NT2/D1 (cell line): ENCODE measurements around the gene PDE6B.
A peak's percentile ranks its signal among the peaks of the same experiment; 100 is the strongest.

Source experiments
- DNase-seq: peaks from one replicate; pipeline ENCODE4 v3.0.0-alpha.2; 2011; ENCODE audit warnings: low read depth, low spot score
- H3K27me3 ChIP-seq: 2 replicates; pipeline ENCODE4 v1.6.0; 2011; ENCODE audit warnings: mild to moderate bottlenecking; ENCODE audit not compliant: insufficient read length, insufficient read depth
- H3K36me3 ChIP-seq: 2 replicates; pipeline ENCODE4 v1.6.1; 2011; ENCODE audit warnings: mild to moderate bottlenecking, low read length, mixed read lengths; ENCODE audit not compliant: insufficient read depth, insufficient read length
- H3K4me1 ChIP-seq: 2 replicates; pipeline ENCODE4 v1.5.1; 2011; ENCODE audit not compliant: insufficient read depth, insufficient read length
- H3K4me3 ChIP-seq: 2 replicates; pipeline ENCODE4 v1.5.1; 2011; ENCODE audit warnings: low read depth; ENCODE audit not compliant: insufficient read length
- H3K9ac ChIP-seq: 2 replicates; pipeline ENCODE4 v1.6.0; 2011; ENCODE audit warnings: low read depth; ENCODE audit not compliant: insufficient read length
- H3K9me3 ChIP-seq: 2 replicates; pipeline ENCODE4 v1.5.1; 2011; ENCODE audit warnings: mild to moderate bottlenecking, low read length; ENCODE audit not compliant: insufficient read depth
- SUZ12 ChIP-seq: IDR thresholded peaks from 2 replicates; pipeline ENCODE4 v1.6.1; 2011; ENCODE audit not compliant: insufficient read length, insufficient read depth; ENCODE audit errors: extremely low read depth
- YY1 ChIP-seq: IDR thresholded peaks from 2 replicates; pipeline ENCODE4 v1.6.1; 2011; ENCODE audit not compliant: insufficient read length, insufficient read depth
- ZNF274 ChIP-seq: IDR thresholded peaks from 2 replicates; pipeline ENCODE4 v1.6.1; 2011; ENCODE audit warnings: mild to moderate bottlenecking, low read depth, low read length

PDE6B gene

GRCh38 chr4:710116-710515, 84.7 kb downstream of the PDE6B start:
- H3K27me3 ChIP-seq = peaks cover 2% of the 10 kb centered on the region
- peaks cover 48% of the 10 kb centered on the region for H3K36me3 ChIP-seq
- no peak for DNase-seq
- no peak overlapping the region for H3K9ac ChIP-seq
- H3K4me3 ChIP-seq = no peak overlapping the region
- TF ChIP-seq YY1 (no peak), SUZ12 (no peak), ZNF274 (no peak)
- no peaks in the 10 kb centered on the region for H3K9me3 ChIP-seq
- peaks cover 8% of the 10 kb centered on the region for H3K4me1 ChIP-seq

GRCh38 chr4:710916-711315, 85.5 kb downstream of the PDE6B start:
- H3K27me3 ChIP-seq = no peaks in the 10 kb centered on the region
- peaks cover 8% of the 10 kb centered on the region for H3K4me1 ChIP-seq
- no peak overlapping the region for H3K9ac ChIP-seq
- TF ChIP-seq YY1 = no peak
- no peak for TF ChIP-seq ZNF274
- TF ChIP-seq SUZ12 = no peak
- DNase-seq = no peak
- H3K4me3 ChIP-seq = no peak overlapping the region
- peaks cover 48% of the 10 kb centered on the region for H3K36me3 ChIP-seq
- no peaks in the 10 kb centered on the region for H3K9me3 ChIP-seq

GRCh38 chr4:712093-712492, 86.7 kb downstream of the PDE6B start:
- peaks cover 48% of the 10 kb centered on the region for H3K36me3 ChIP-seq
- no peak overlapping the region for H3K4me3 ChIP-seq
- H3K4me1 ChIP-seq = peaks cover 5% of the 10 kb centered on the region
- no peaks in the 10 kb centered on the region for H3K27me3 ChIP-seq
- no peak for TF ChIP-seq ZNF274
- no peak for TF ChIP-seq YY1
- no peak for TF ChIP-seq SUZ12
- no peak for DNase-seq
- H3K9ac ChIP-seq = no peak overlapping the region
- H3K9me3 ChIP-seq = no peaks in the 10 kb centered on the region

GRCh38 chr4:712916-713632, 87.7 kb downstream of the PDE6B start:
- H3K4me1 ChIP-seq = peaks cover 7% of the 10 kb centered on the region
- no peak for DNase-seq
- H3K9ac ChIP-seq = peak overlapping the region; percentile 1
- H3K4me3 ChIP-seq = no peak overlapping the region
- no peaks in the 10 kb centered on the region for H3K27me3 ChIP-seq
- H3K9me3 ChIP-seq = no peaks in the 10 kb centered on the region
- peaks cover 46% of the 10 kb centered on the region for H3K36me3 ChIP-seq
- TF ChIP-seq YY1 = no peak

- DNase-seq = no peak
- no peaks in the 10 kb centered on the region for H3K9me3 ChIP-seq
- no peak overlapping the region for H3K9ac ChIP-seq
- H3K4me3 ChIP-seq = no peak overlapping the region
- H3K36me3 ChIP-seq = peaks cover 41% of the 10 kb centered on the region
- no peaks in the 10 kb centered on the region for H3K27me3 ChIP-seq
- TF ChIP-seq YY1 (no peak), ZNF274 (no peak), SUZ12 (no peak)
- H3K4me1 ChIP-seq = peaks cover 7% of the 10 kb centered on the region
These were observed 88.7 kb downstream of the PDE6B start for GRCh38 chr4:714087-714486.

- TF ChIP-seq SUZ12 (no peak), ZNF274 (no peak), YY1 (no peak)
- H3K4me1 ChIP-seq = peaks cover 7% of the 10 kb centered on the region
- DNase-seq = no peak
- no peak overlapping the region for H3K4me3 ChIP-seq
- peaks cover 53% of the 10 kb centered on the region for H3K36me3 ChIP-seq
- H3K9me3 ChIP-seq = no peaks in the 10 kb centered on the region
- no peak overlapping the region for H3K9ac ChIP-seq
- H3K27me3 ChIP-seq = no peaks in the 10 kb centered on the region
These were observed 92.4 kb downstream of the PDE6B start for GRCh38 chr4:717601-718320.

GRCh38 chr4:718460-718859, 93.1 kb downstream of the PDE6B start:
- TF ChIP-seq ZNF274 (no peak), SUZ12 (no peak), YY1 (no peak)
- Histone ChIP-seq H3K9me3 (no peaks in the 10 kb centered on the region), H3K36me3 (peaks cover 56% of the 10 kb centered on the region), H3K4me3 (no peak overlapping the region), H3K27me3 (no peaks in the 10 kb centered on the region), H3K9ac (no peak overlapping the region), H3K4me1 (peaks cover 5% of the 10 kb centered on the region)
- no peak for DNase-seq
